GM19467 (cell line): ENCODE results near the gene CBFA2T2.

Source experiments
- ATAC-seq: cut with Tn5 transposase; IDR thresholded peaks from one replicate; pipeline ENCODE4 v1.9.1; 2021; ENCODE audit warnings: mild to moderate bottlenecking, moderate library complexity; ENCODE audit not compliant: unreplicated experiment

Gene CBFA2T2

GRCh38 chr20:33650111-33650752 is 160.3 kb downstream of the CBFA2T2 start:
- no peak for ATAC-seq

- no peak for ATAC-seq
These were observed 161.1 kb downstream of the CBFA2T2 start for GRCh38 chr20:33650753-33651561.

- ATAC-seq = no peak
These were observed 161.7 kb downstream of the CBFA2T2 start for GRCh38 chr20:33651562-33652048.

- ATAC-seq = no peak
These were observed 163.5 kb downstream of the CBFA2T2 start for GRCh38 chr20:33653218-33653899.

- no peak for ATAC-seq
These were observed 164.2 kb downstream of the CBFA2T2 start for GRCh38 chr20:33653900-33654596.

GRCh38 chr20:33654680-33655161 is 164.8 kb downstream of the CBFA2T2 start:
- ATAC-seq = no peak

GRCh38 chr20:33655164-33655563 is 165.3 kb downstream of the CBFA2T2 start:
- ATAC-seq = no peak

- no peak for ATAC-seq
These were observed 166.3 kb downstream of the CBFA2T2 start for GRCh38 chr20:33656010-33656782.

GRCh38 chr20:33656783-33657703 is 167.1 kb downstream of the CBFA2T2 start:
- ATAC-seq = no peak

GRCh38 chr20:33657704-33658095 is 167.8 kb downstream of the CBFA2T2 start:
- ATAC-seq = no peak

GRCh38 chr20:33658510-33658909 is 168.6 kb downstream of the CBFA2T2 start:
- no peak for ATAC-seq

GRCh38 chr20:33658929-33659328 is 169.0 kb downstream of the CBFA2T2 start:
- no peak for ATAC-seq

- ATAC-seq = no peak
These were observed 169.6 kb downstream of the CBFA2T2 start for GRCh38 chr20:33659341-33660034.

GRCh38 chr20:33660035-33660684 is 170.3 kb downstream of the CBFA2T2 start:
- no peak for ATAC-seq

GRCh38 chr20:33660685-33661058 is 170.8 kb downstream of the CBFA2T2 start:
- no peak for ATAC-seq

GRCh38 chr20:33662172-33662571 is 172.3 kb downstream of the CBFA2T2 start, which contains the start of gene C20orf144:
Gene C20orf144, plus strand, starts transcription at chr20:33662327. Its CDS starts 19 bp downstream, at chr20:33662346.
- ATAC-seq = no peak

- ATAC-seq = peak; percentile 40
These were observed 173.5 kb downstream of the CBFA2T2 start for GRCh38 chr20:33663161-33664084.
